K562 (cell line): ENCODE results near the gene WFIKKN2. TPM values are rescaled to one million over a fixed set of nuclear protein-coding genes. Genes with fewer than 3 reads are reported as not detected.

Experiments
- ATAC-seq: fragments of 200-7000 bp; cut with Tn5 transposase; 3 replicates; pipeline ENCODE4 v1.9.1; 2020; ENCODE audit warnings: moderate library complexity
- BruUV-seq: library from RNA; stranded (reverse); fragments of 400-500 nt; replicated peaks from 2 replicates; lab custom pipeline; 2021; lab: Mats Ljungman, UMichigan
- CTCF ChIA-PET: fragments of 300-600 bp; formaldehyde crosslinking; extraction: SDS; loops from one replicate; lab custom pipeline; 2021; ENCODE audit warnings: low intra/inter-chr PET ratio; lab: Yijun Ruan, JAX
- POLR2A ChIA-PET: fragments of 300-600, 350-650 bp; sonication (Branson Sonifier 250); formaldehyde crosslinking; extraction: SDS; loops from one replicate; lab custom pipeline; 2021; ENCODE audit warnings: antibody characterized with exemption, inconsistent platforms; lab: Yijun Ruan, JAX
- DNase-seq, 4 experiments: peaks; one replicate each; pipeline versions ENCODE4 v3.0.0 to v3.0.0-alpha.2; 2011 to 2018; ENCODE audit warnings: low spot score in 3 of 4, mixed read lengths in 3 of 4; ENCODE audit errors: extremely low read depth in 1 of 4
- FAIRE-seq: peaks from 2 replicates; lab custom pipeline; 2011; peaks lifted over from hg19 to GRCh38; lab: Jason Lieb, UNC
- H2AFZ ChIP-seq: 2 replicates; pipeline ENCODE4 v1.6.0; 2011; ENCODE audit warnings: low read depth, low read length, control low read depth, inconsistent platforms
- H3K27ac ChIP-seq: fragments of 200-600 bp; 3 replicates; pipeline ENCODE4 v1.8.0; 2011; ENCODE audit warnings: low read depth, mild to moderate bottlenecking, control low read depth, inconsistent platforms, low read length, moderate library complexity, mixed read lengths; ENCODE audit errors: extremely low read depth
- H3K27me3 ChIP-seq, 2 experiments: fragments of 300-600 bp in 1 of 2; 2 replicates in 1 of 2; 3 replicates in 1 of 2; pipeline versions ENCODE4 v1.6.0 to v1.8.0; 2011; ENCODE audit warnings: inconsistent platforms in 2 of 2, low read length in 2 of 2, mild to moderate bottlenecking in 1 of 2, mixed read lengths in 1 of 2, moderate library complexity in 1 of 2; ENCODE audit not compliant: control insufficient read depth in 2 of 2, insufficient read depth in 2 of 2
- H3K36me3 ChIP-seq: fragments of 300-600 bp; 3 replicates; pipeline ENCODE4 v1.8.0; 2011; ENCODE audit warnings: mild to moderate bottlenecking, low read length, inconsistent platforms; ENCODE audit not compliant: control insufficient read depth, insufficient read depth
- H3K4me1 ChIP-seq, 2 experiments: fragments of 200-600 bp in 1 of 2; replicated peaks in 1 of 2; 2 replicates in 1 of 2; 3 replicates in 1 of 2; pipeline versions ENCODE4 v1.5.1 to v1.8.0; 2011; ENCODE audit warnings: inconsistent platforms in 2 of 2, low read length in 2 of 2, mild to moderate bottlenecking in 1 of 2, mixed read lengths in 1 of 2, moderate library complexity in 1 of 2; ENCODE audit not compliant: control insufficient read depth in 2 of 2, insufficient read depth in 2 of 2
- H3K4me2 ChIP-seq: 2 replicates; pipeline ENCODE4 v1.6.1; 2011; ENCODE audit warnings: low read length, control low read depth, inconsistent platforms, mixed read lengths; ENCODE audit not compliant: insufficient read depth
- H3K4me3 ChIP-seq: fragments of 200-600 bp; sonication (generic), shearing (Covaris generic); 2 replicates; pipeline ENCODE4 v1.5.1; 2016; ENCODE audit warnings: control low read depth, inconsistent platforms
- H3K79me2 ChIP-seq: fragments of 200-600 bp; 3 replicates; pipeline ENCODE4 v1.8.0; 2011; ENCODE audit warnings: low read length, inconsistent platforms; ENCODE audit not compliant: control insufficient read depth, insufficient read depth
- H3K9ac ChIP-seq, 2 experiments: 2 replicates each; pipeline versions ENCODE4 v1.6.0 to v1.6.1; 2011; ENCODE audit warnings: low read depth in 2 of 2, low read length in 2 of 2, control low read depth in 1 of 2, inconsistent platforms in 1 of 2, mild to moderate bottlenecking in 1 of 2, mixed read lengths in 1 of 2; ENCODE audit not compliant: insufficient read depth in 1 of 2
- H3K9me1 ChIP-seq: one replicate; pipeline ENCODE4 v1.6.0; 2011; ENCODE audit warnings: inconsistent platforms, mild to moderate bottlenecking, low read length, moderate library complexity; ENCODE audit not compliant: control insufficient read depth, insufficient read depth
- H3K9me3 ChIP-seq: replicated peaks from 2 replicates; pipeline ENCODE4 v1.5.1; 2011; ENCODE audit warnings: low read depth, low read length, inconsistent platforms; ENCODE audit not compliant: control insufficient read depth, insufficient read depth
- H4K20me1 ChIP-seq: replicated peaks from 2 replicates; pipeline ENCODE4 v1.6.1; 2011; ENCODE audit warnings: low read length, inconsistent platforms, mixed read lengths; ENCODE audit not compliant: control insufficient read depth, insufficient read depth
- YY1 ChIP-seq, 3 experiments: IDR thresholded peaks; 2 replicates each; pipeline ENCODE4 v1.6.1; 2011; ENCODE audit warnings: low read length in 2 of 3, mild to moderate bottlenecking in 2 of 3, moderate library complexity in 2 of 3, borderline replicate concordance in 1 of 3, control low read depth in 1 of 3, low read depth in 1 of 3; ENCODE audit not compliant: insufficient read depth in 3 of 3, insufficient replicate concordance in 2 of 3, control insufficient read depth in 1 of 3, insufficient read length in 1 of 3; ENCODE audit errors: extremely low read depth in 1 of 3
- ZNF212 ChIP-seq: fragments of 450-650 bp; formaldehyde crosslinking; IDR thresholded peaks from 2 replicates; pipeline ENCODE4 v1.4.0; 2020; ENCODE audit warnings: mild to moderate bottlenecking
- WGBS: fragments of 100-300 bp; shearing (Covaris generic); methylation state at CpG from one replicate; pipeline ENCODE4 v1.1.6; 2016; ENCODE audit warnings: low coverage, mixed read lengths; ENCODE audit not compliant: insufficient coverage; ENCODE audit errors: missing lambda C conversion rate; 5-methylcytosine and 5-hydroxymethylcytosine counted together
- in situ Hi-C: fragments of 300-500 bp; cut with MboI; formaldehyde crosslinking; loops from 4 replicates; pipeline ENCODE4 v1.15.0; 2018; ENCODE audit warnings: inconsistent platforms, mixed read lengths
- intact Hi-C: fragments of 100-400 bp; cut with micrococcal nuclease; formaldehyde crosslinking; loops from 2 replicates; pipeline ENCODE4 v1.14.2; 2022
- polyA plus RNA-seq, 8 experiments: library from polyadenylated mRNA; depleted of rRNA in 4 of 8; stranded (reverse) in 5 of 8; unstranded in 3 of 8; fragments of >200 nt; fragmentation: Nextera tagmentation in 2 of 8; fragmentation: Illumina TruSeq in 1 of 8; extraction: Ambion mirVana in 2 of 8; extraction: Trizol in 1 of 8; gene quantifications; 2 replicates each; pipeline versions ENCODE4 v1.2.1 to v1.2.3, GENCODE V29; 2011 to 2014; ENCODE audit warnings: inconsistent platforms in 1 of 8, missing spikeins in 1 of 8
- total RNA-seq, 7 experiments: library from RNA; depleted of rRNA in 6 of 7; stranded (reverse); fragments of >200 nt in 6 of 7; fragmentation: Illumina TruSeq in 2 of 7; extraction: Trizol in 2 of 7; gene quantifications; 2 replicates each; pipeline versions ENCODE4 v1.2.1 to v1.2.3, GENCODE V29; 2011 to 2021; ENCODE audit warnings: low replicate concordance in 1 of 7

Gene WFIKKN2
- total and polyA plus RNA-seq, 9 of the 15 experiments (the other 6 are each of a cell fraction or from before 2014, with no cell fraction given): 0.07 TPM; not detected in 8

DNA sequence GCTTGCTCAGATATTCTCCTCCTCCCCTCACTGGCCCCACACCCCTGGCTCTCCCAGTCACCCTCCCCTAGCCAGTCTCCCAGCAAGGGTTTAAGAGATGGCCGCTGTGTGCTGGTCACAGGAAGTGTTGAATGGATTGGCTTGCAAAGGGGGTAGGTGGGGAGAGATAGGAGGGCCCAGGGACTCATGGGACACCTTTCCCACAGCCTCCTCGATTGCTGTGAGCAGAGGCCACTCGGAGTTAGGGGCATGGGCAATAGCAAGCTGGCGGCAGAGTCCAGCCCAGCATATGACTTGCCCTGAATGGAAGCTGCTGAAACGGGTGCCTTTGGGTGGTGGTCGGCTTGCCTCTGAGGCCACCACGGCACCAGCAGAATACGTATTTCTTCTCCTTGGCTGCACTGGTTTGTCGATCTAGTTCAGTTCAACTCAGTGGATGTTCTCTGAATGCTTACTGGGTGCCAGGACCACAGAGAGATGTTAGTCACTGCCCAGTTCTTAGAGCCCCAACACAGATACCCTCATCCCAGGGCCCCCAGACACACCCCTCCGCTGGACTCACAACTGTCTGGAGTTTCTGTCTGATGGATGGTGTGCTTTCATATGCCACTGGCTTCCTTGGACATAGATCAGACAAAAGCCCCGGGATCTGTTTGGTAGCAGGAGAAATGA, 6.0 kb downstream of the WFIKKN2 start:
- peak overlapping the region in 1 of 2 experiments; percentile 53; a peak in 2 of 4 replicates for H3K9ac ChIP-seq
- POLR2A ChIA-PET: interaction anchor here (0.6 to 0.9 kb wide), 3 partner anchors 40 to 59 kb away, joined by 3 to 4 read pairs (median 4); no protein-coding TSS in a partner anchor
- H3K79me2 ChIP-seq: no peaks in the 10 kb centered on the region
- DNase-seq (no peak), ATAC-seq (peak; percentile 39), FAIRE-seq (no peak)
- no peak overlapping the region for H3K4me2 ChIP-seq
- peaks cover 0 to under 1% of the 10 kb centered on the region in 2 experiments; a peak in 1 of 5 replicates for H3K27me3 ChIP-seq
- in situ Hi-C loops (loop anchor here (5.0 kb wide), 1 partner anchor 59 kb away; no protein-coding TSS in a partner anchor), intact Hi-C loops (loop anchor here (5.0 kb wide), 1 partner anchor 359 kb away; no protein-coding TSS in a partner anchor)
- no peak overlapping the region for H3K4me3 ChIP-seq
- H3K36me3 ChIP-seq: no peaks in the 10 kb centered on the region
- no peaks in the 10 kb centered on the region; the same call in 1 of the 2 replicates for H4K20me1 ChIP-seq
- WGBS: 28% methylated on average over 8 of the region's 11 CpGs
- H3K4me1 ChIP-seq: peaks cover 0 to 13% of the 10 kb centered on the region in 2 experiments; a peak in 2 of 5 replicates
- no peaks in the 10 kb centered on the region for H3K9me3 ChIP-seq
- no peaks in the 10 kb centered on the region for H3K9me1 ChIP-seq
- CTCF ChIA-PET: interaction anchor here (0.9 to 6.1 kb wide), 4 partner anchors 11 to 359 kb away, joined by 3 to 72 read pairs (median 6); no protein-coding TSS in a partner anchor
- no peak for TF ChIP-seq ZNF212 (CRISPR knock-in tag)
- peak in 1 of 3 experiments; percentile 23 for TF ChIP-seq YY1 (IDR thresholded peaks at IDR 0.05; ENCODE audit: borderline replicate concordance in 1 of 3, control insufficient read depth in 1 of 3, extremely low read depth in 1 of 3, insufficient read depth in 3 of 3, insufficient read length in 1 of 3, insufficient replicate concordance in 2 of 3, low read depth in 1 of 3, low read length in 2 of 3)
- BruUV-seq: no TSS peak
- H2AFZ ChIP-seq: peak overlapping the region; percentile 18
- H3K27ac ChIP-seq: no peak overlapping the region
